HAP-1 (cell line): ENCODE data around the gene CRADD.
"Not testable (repeated sequence)": the region's sequence is repeated elsewhere in the genome, so short reads cannot be mapped to it uniquely, and the experiment has no call there.

Experiments used
- DNase-seq, 2 experiments: peaks; one replicate each; pipeline ENCODE4 v3.0.0-alpha.2; 2016 to 2020; ENCODE audit warnings: low spot score in 2 of 2
- H3K27me3 ChIP-seq: fragments of 250-450 bp; sonication (Bioruptor Pico); 2 replicates; pipeline ENCODE4 v1.5.1; 2020; ENCODE audit warnings: low read depth, mild to moderate bottlenecking, moderate library complexity
- H3K36me3 ChIP-seq: fragments of 250-450 bp; sonication (Bioruptor Pico); replicated peaks from 2 replicates; pipeline ENCODE4 v1.5.1; 2020; ENCODE audit warnings: mild to moderate bottlenecking
- H3K4me1 ChIP-seq: fragments of 250-450 bp; sonication (Bioruptor Pico); 2 replicates; pipeline ENCODE4 v1.5.1; 2020; ENCODE audit warnings: mild to moderate bottlenecking
- H3K4me3 ChIP-seq: fragments of 250-450 bp; sonication (Bioruptor Pico); 2 replicates; pipeline ENCODE4 v1.5.1; 2020; ENCODE audit warnings: mild to moderate bottlenecking, moderate library complexity
- H3K9me3 ChIP-seq: fragments of 250-450 bp; sonication (Bioruptor Pico); 2 replicates; pipeline ENCODE4 v1.5.1; 2020; ENCODE audit warnings: mild to moderate bottlenecking, moderate library complexity
- in situ Hi-C: fragments of 300-500 bp; cut with MboI; formaldehyde crosslinking; loops from 3 replicates; pipeline ENCODE4 v1.14.3; 2020; ENCODE audit warnings: low sequenced_read_pairs, inconsistent platforms, mixed read lengths

The CRADD gene

DNA sequence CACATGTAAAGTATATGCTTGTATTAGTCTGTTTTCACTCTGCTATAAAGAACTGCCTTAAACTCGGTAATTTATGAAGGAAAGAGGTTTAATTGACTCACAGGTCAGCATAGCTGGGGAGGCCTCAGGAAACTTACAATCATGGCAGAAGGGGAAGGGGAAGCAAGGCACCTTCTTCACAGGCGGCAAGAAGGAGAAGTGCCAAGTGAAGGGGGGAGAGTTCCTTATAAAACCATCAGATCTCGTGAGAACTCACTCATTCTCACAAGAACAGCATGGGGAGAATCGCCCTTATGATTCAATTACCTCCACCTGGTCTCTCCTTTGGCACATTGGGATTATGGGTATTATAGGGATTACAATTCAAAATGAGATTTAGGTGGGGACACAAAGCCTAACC, 241.7 kb downstream of the CRADD start:
- in situ Hi-C loops = no loop called here
- H3K4me1 ChIP-seq = no peaks in the 10 kb centered on the region
- H3K4me3 ChIP-seq = no peak overlapping the region
- H3K27me3 ChIP-seq = 0 out of 2 replicates have a peak, but pooled peaks cover 5% of the 10 kb centered on the region
- H3K9me3 ChIP-seq = no peaks in the 10 kb centered on the region
- DNase-seq = no peak
- H3K36me3 ChIP-seq = no peaks in the 10 kb centered on the region

DNA sequence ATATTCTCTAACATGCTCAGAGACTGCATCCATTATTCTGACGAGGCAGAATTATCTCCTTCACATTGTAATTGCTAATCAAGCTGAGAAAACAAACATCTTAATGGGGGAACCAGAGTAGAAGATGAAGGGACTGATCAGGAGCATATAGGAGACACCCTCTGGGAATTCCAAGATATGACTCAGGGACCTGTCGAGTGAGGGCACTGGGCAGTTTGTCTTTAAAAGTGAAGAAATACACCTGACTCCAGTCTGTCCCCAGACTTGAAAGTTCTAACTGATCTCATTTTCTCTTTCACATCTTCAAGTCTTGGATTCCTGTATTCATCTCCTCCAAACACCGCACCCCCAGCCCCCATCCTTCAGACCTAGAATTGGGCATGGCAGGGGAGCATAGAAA, 244.3 kb downstream of the CRADD start:
- 0 out of 2 replicates have a peak, but pooled peaks cover 5% of the 10 kb centered on the region for H3K27me3 ChIP-seq
- no peaks in the 10 kb centered on the region for H3K36me3 ChIP-seq
- no peaks in the 10 kb centered on the region for H3K4me1 ChIP-seq
- peaks cover 2% of the 10 kb centered on the region; the same call in 1 of the 2 replicates for H3K9me3 ChIP-seq
- in situ Hi-C loops = no loop called here
- no peak overlapping the region for H3K4me3 ChIP-seq
- no peak for DNase-seq

DNA sequence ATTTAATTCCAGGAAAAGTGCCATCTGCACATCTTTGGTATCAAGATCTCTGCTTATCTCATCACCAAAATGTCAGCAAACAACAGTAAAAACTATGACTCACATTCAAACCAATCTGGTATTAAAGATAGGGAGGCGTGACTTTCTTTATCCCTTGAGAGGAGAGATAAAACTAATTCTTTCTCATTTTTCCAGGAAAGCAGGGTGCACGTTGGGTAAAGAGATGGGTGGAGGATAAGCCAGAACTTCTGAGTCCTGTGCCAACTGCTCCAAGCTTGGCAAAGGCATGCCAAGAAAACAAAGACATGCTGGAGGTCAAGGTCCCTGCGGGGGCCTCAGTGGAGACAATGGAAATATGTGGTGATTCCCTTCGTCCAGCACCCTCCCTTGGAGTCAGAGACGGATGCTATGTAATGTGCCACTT, 245.4 kb downstream of the CRADD start:
- no peak for DNase-seq
- Histone ChIP-seq H3K4me1 (no peaks in the 10 kb centered on the region), H3K4me3 (no peak overlapping the region), H3K27me3 (0 out of 2 replicates have a peak, but pooled peaks cover 5% of the 10 kb centered on the region), H3K9me3 (peaks cover 2% of the 10 kb centered on the region; the same call in 1 of the 2 replicates), H3K36me3 (no peaks in the 10 kb centered on the region)
- in situ Hi-C loops = no loop called here

DNA sequence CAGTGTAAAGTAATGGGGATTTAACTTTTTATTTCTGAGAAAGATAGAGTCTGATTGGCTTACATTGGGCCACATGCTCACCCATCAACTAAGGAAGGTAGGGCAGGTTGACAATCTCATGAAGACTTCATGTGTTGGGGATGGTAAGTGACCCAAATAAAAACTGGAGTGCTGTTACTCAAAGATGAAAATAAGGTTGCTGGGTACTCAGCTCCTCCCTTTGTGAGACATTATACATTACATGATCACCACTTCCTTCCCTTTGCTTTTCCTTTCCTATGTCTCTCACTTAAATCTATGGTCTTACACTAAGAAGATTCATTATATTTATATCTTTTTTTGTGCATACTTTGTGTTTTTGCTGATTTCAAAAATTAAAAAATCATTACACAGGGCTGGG, 247.2 kb downstream of the CRADD start:
- H3K4me1 ChIP-seq = no peaks in the 10 kb centered on the region
- H3K36me3 ChIP-seq = no peaks in the 10 kb centered on the region
- H3K4me3 ChIP-seq = no peak overlapping the region
- H3K27me3 ChIP-seq = 0 out of 2 replicates have a peak, but pooled peaks cover 5% of the 10 kb centered on the region
- in situ Hi-C loops = no loop called here
- no peak for DNase-seq
- H3K9me3 ChIP-seq = peaks cover 2% of the 10 kb centered on the region; the same call in 1 of the 2 replicates

DNA sequence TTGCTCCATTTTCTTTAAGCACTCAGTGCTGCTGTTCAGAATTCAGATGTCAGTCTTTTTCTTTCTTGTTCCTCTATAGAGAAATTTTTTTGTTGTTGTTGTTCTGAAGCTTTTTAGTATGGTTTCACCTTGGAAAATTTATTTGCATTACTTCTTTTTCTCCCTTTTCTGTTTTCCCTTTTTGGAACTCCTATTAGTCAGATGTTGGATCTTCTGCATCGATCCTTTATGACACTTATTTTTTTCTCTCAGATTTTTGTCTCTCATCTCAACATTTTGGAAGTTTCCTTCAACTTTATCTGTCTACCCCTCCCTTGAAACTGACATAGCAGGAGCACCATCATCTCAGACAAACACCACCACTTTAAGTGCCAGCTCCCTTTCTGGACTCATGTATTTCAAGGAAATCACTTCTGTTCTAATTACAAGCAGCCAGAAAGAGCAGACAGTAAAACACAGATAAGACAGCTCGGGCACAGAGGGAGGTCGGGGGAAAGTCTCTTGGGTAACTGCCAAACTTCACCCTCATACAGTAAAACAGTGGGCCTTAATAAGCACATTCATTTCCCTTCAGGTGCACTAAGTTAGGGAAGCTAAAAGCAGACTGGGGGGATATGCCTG, 248.5 kb downstream of the CRADD start:
- no peak overlapping the region for H3K4me3 ChIP-seq
- H3K4me1 ChIP-seq = no peaks in the 10 kb centered on the region
- H3K27me3 ChIP-seq = 0 out of 2 replicates have a peak, but pooled peaks cover 5% of the 10 kb centered on the region
- H3K36me3 ChIP-seq = no peaks in the 10 kb centered on the region
- in situ Hi-C loops = no loop called here
- H3K9me3 ChIP-seq = peaks cover 2% of the 10 kb centered on the region; the same call in 1 of the 2 replicates
- no peak for DNase-seq

DNA sequence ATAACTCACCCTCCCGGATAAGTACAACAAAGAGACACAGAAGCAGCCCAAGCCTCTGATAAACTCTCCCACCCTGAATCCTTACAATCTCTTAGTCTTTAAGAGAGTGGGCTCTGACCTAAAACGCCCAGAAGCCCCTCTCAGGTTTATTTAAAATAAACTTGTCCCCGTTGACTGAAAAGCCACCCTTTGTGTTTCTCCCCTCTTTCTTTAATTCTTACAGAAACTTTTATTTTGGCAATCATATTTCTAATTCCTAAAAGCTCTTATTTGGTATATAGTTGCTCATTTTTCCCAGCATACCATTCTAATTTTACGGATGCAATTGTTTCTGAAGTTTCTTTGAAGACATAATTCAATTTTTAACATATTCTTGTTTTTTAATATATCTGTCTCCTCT, 249.1 kb downstream of the CRADD start:
- Histone ChIP-seq H3K4me3 (no peak overlapping the region), H3K36me3 (no peaks in the 10 kb centered on the region), H3K27me3 (0 out of 2 replicates have a peak, but pooled peaks cover under 1% of the 10 kb centered on the region), H3K4me1 (no peaks in the 10 kb centered on the region), H3K9me3 (peaks cover 2% of the 10 kb centered on the region; the same call in 1 of the 2 replicates)
- no peak for DNase-seq
- in situ Hi-C loops = no loop called here

DNA sequence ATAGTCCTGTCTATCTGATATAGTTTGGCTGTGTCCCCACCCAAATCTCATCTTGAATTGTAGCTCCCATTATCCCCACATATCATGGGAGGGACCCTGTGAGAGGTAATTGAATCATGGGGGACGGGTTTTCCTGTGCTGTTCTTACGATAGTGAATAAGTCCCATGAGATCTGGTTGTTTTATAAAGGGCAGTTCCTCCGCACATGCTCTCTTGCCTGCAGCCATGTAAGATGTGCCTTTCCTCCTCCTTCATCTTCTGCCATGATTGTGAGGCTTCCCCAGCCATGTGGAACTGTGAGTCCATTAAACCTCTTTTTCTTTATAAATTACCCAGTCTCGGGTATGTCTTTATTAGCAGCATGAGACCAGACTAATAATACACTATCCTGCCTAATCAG, 251.9 kb downstream of the CRADD start:
- H3K27me3 ChIP-seq, H3K9me3 ChIP-seq, in situ Hi-C loops, H3K4me3 ChIP-seq, DNase-seq, H3K36me3 ChIP-seq, H3K4me1 ChIP-seq: not testable (repeated sequence)

DNA sequence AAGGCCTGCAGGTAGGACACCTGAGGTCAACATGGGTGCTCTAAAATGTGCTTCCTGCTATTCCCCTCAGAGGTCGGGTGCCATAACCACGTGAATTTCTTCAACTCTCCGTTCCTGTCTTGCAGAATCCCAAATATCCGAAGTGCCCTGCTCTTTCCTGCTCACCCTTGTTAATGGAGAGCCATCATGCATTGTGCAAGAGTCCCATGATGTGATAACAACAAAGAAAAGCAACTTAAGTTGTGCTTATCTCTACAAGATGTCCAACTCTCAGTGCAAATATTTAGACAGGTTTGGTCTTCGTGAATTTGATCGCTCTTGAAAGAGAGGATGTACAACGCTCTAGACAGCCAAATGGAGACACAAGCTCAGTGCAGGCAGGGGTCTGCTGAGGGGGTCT, 260.6 kb downstream of the CRADD start:
- in situ Hi-C loops = no loop called here
- Histone ChIP-seq H3K4me3 (no peak overlapping the region), H3K36me3 (no peaks in the 10 kb centered on the region), H3K27me3 (no peaks in the 10 kb centered on the region), H3K4me1 (no peaks in the 10 kb centered on the region), H3K9me3 (peaks cover 2% of the 10 kb centered on the region; the same call in 1 of the 2 replicates)
- DNase-seq = no peak

DNA sequence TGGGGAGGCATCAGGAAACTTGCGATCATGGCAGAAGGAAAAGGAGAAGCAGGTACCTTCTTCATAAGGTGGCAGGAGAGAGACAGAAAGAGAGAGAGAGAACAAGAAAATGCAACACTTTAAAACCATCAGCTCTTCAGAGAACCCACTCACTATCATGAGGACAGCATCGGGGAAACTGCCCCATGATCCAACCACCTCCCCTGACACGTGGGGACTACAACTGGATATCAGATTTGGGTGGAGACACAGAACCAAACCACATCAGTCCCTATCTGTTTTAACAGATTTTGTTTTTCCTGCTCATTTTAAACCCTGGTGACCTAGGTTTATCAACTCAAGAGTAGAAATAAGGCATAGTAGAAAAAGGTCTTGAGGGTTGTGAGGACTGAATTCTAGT, 261.1 kb downstream of the CRADD start:
- in situ Hi-C loops = no loop called here
- H3K27me3 ChIP-seq = no peaks in the 10 kb centered on the region
- no peak overlapping the region for H3K4me3 ChIP-seq

DNA sequence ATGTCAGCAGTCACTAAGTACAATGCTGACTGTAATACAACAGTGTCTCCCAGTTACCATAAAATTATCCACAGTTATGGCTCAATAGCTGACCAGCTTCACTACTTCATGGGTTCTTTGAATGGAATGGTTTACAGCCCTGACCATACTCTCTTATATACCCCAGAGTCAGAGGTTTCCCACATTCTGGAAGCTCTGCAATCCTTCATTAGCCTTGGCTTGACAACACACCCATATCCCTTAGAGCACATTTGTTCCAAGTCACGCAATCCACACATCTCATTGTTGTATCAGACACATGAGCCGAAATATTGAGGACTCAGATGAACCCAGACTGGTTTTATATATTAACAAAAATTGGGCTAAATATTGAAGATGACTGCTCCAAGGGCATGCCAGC, 261.8 kb downstream of the CRADD start:
- no peak for DNase-seq
- in situ Hi-C loops = no loop called here

More for the DNA sequence above, 261.1 kb downstream of the CRADD start:
- no peaks in the 10 kb centered on the region for H3K4me1 ChIP-seq
- H3K36me3 ChIP-seq = no peaks in the 10 kb centered on the region
- no peak for DNase-seq
- peaks cover 2% of the 10 kb centered on the region; the same call in 1 of the 2 replicates for H3K9me3 ChIP-seq

DNA sequence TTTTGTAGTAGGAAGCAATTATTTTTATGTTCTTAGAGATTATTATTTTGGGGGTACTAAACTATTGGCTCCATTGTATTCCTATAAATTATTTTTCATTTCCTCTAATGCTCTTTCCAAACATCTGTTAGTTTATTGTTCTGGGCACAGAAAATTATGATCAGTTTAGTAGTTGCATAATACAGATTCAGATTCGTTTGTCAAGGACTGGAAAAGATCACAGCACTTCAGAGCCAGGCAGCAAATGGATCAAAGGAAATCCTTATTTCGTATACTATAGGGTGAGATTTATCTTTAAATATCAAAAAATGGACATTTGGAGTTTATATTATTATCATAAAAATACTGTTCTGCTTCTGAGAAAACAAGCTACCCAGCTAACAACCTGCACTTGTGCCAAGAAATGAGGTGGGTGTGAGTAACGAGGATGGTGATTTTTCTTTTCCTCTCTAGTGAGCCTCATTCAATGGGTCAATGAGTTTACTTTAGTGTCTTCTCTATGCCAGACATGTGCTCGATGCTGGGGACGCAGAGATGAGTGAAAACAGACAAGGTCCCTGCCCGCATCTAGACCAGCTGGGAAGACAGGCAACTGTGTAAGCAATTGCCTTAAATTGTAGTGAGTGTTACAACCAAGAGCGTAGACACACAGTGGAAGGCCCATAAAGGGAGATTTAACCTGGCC, 262.6 kb downstream of the CRADD start:
- H3K4me1 ChIP-seq = no peaks in the 10 kb centered on the region
- peaks cover 2% of the 10 kb centered on the region; the same call in 1 of the 2 replicates for H3K9me3 ChIP-seq
- no peaks in the 10 kb centered on the region for H3K36me3 ChIP-seq
- no peak for DNase-seq
- in situ Hi-C loops = no loop called here
- H3K4me3 ChIP-seq = no peak overlapping the region
- H3K27me3 ChIP-seq = no peaks in the 10 kb centered on the region

More for the DNA sequence above, 261.8 kb downstream of the CRADD start:
- H3K4me3 ChIP-seq = no peak overlapping the region
- no peaks in the 10 kb centered on the region for H3K36me3 ChIP-seq
- no peaks in the 10 kb centered on the region for H3K4me1 ChIP-seq
- peaks cover 2% of the 10 kb centered on the region; the same call in 1 of the 2 replicates for H3K9me3 ChIP-seq
- no peaks in the 10 kb centered on the region for H3K27me3 ChIP-seq

DNA sequence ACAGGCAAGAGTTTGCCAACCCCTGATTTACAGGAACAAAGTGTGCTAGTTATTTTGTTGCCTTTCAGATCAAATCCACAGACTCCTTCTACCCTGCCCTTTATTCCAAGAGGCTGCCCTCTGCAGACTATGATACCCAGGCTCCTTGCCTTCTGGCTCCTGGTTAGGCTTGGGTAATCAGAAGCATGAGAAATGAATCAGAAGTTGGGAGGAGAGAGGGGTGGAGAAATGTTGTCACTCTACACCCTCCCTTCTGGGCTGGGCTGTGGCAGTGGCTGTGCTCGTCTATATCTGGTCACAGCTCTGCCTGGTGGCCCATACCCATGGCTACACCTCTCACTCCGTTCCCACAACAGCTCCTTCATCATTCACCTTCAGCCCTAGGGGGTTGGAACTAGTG, 266.6 kb downstream of the CRADD start:
- Histone ChIP-seq H3K36me3 (no peaks in the 10 kb centered on the region), H3K27me3 (no peaks in the 10 kb centered on the region), H3K4me3 (no peak overlapping the region), H3K4me1 (peaks cover 5% of the 10 kb centered on the region), H3K9me3 (no peaks in the 10 kb centered on the region)
- in situ Hi-C loops = no loop called here
- no peak for DNase-seq

DNA sequence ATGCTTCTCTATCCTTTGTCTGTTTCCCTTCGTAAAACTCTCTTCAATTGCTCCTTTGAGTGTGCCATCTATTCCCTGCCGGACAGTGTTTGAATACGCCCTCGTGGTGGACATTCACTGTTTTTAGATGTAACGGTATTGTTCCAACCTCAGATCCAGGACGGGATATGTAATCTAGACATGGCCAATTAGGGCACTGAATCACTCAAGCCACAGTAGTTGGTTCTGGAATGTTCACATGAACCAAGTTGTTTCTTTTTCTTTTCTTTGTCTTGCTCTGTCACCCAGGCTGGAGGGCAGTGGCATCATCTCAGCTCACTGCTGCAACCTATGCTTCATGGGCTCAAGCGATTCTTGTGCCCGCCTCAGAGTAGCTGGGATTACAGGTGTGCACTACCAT, 267.0 kb downstream of the CRADD start:
- no peak for DNase-seq
- Histone ChIP-seq H3K9me3 (no peaks in the 10 kb centered on the region), H3K36me3 (no peaks in the 10 kb centered on the region), H3K27me3 (no peaks in the 10 kb centered on the region), H3K4me3 (no peak overlapping the region), H3K4me1 (peaks cover 5% of the 10 kb centered on the region)
- in situ Hi-C loops = no loop called here
